Uterus (tissue), 2 donors: ENCODE data around the gene SUPT4H1.

Source experiments
- CTCF ChIP-seq, 4 experiments: fragments of 200-600 bp in 2 of 4; fragments of 450-650 bp in 2 of 4; sonication (generic) in 2 of 4; IDR thresholded peaks; one replicate each; pipeline ENCODE4 v1.5.1; 2016 to 2019; ENCODE audit warnings: antibody characterized with exemption in 4 of 4, mild to moderate bottlenecking in 2 of 4, moderate library complexity in 1 of 4
- POLR2A ChIP-seq, 2 donors: fragments of 450-650 bp; IDR thresholded peaks; one replicate each; pipeline ENCODE4 v1.6.1; 2016; ENCODE audit warnings: antibody characterized with exemption in 2 of 2, mild to moderate bottlenecking in 1 of 2, moderate library complexity in 1 of 2

- TF ChIP-seq CTCF (IDR thresholded peaks at IDR 0.05) = no peak
- TF ChIP-seq POLR2A (IDR thresholded peaks at IDR 0.05) = no peak
Measured at GRCh38 chr17:58335061-58335731, 16.8 kb downstream of the SUPT4H1 start.
